Central memory CD4-positive, alpha-beta T cell (primary cell): ENCODE measurements around the gene CD79A.
"Not testable (repeated sequence)": the region's sequence is repeated elsewhere in the genome, so short reads cannot be mapped to it uniquely, and the experiment has no call there.

Source experiments
- DNase-seq: peaks from one replicate; pipeline ENCODE4 v3.0.0; 2022

The CD79A gene

DNA sequence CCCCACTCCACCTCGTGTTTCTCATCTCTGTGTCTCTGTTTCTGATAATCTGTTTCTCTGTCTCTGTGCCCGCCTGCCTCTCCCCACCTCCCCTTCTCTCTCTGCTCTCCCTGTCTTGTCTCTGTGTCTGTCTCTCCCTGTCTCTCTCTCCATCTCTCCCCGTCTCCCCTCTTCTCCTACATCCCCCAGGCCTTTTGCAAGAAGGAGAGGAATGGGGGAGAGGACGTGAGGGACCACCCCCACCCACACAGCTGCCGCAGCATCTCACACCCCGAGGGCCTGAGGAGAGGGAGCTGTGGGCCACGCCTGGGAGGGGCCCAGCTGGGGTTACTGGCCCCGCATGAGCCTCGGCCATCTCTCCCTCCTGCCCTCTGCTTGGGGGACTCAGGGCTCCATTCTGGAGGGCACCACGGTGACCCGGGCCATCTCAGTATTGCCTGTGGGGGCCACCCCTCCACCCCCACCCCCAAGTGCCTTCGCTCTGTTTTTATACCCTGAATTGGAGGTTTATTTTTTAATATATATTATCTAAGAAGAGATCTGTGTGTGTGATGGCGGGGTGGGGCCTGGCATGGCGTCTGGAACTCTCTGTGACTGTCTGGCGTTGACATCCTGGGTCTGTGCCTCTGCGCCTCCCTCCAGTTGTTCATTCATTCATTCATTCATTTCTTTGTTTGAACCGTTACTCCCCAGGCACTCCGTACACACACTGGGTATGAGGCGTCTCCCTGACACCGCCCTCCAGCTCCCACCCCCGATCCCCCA is 30.0 kb downstream of the CD79A start:
- DNase-seq, result no peak

GRCh38 chr19:41907994-41908615 is 31.0 kb downstream of the CD79A start:
- no peak for DNase-seq

DNA sequence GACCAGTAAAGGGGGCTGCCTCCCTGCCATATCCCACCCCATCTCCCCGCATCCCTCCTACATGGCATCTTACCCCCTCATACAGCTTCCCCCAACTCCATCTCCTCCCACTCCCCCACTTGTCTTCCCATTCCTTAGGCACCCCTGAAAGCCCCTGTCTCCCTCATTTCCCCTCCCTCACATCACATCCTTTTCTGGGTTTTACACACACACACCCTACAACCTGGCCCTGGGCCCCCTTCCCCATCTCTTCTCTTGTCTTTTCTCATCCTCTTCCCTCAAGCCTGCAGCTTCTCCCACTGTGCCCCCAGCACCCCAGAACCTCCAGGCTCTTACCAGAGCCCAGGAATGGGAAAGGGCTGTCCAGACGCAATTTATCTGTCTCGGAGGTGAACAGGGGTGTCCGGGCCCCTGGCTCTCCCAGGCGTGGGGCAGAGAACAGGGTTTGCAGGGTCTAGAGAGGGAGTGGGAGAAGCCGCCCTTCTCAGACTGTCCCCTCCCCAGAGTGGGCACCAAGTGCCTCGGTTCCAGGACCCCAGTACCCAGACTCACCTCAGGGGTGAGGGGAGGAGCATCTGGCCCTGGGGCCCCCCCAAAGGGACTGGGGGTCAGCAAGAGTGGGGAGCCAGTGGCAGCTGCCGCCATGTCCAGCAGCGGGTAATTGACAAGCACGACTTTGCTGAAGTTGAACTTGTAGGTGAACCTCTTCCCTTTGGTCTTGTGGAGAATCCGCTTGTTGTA is 31.8 kb downstream of the CD79A start:
- DNase-seq, result no peak

GRCh38 chr19:41909706-41910105 is 32.6 kb downstream of the CD79A start:
- no peak for DNase-seq

GRCh38 chr19:41910240-41910991 is 33.3 kb downstream of the CD79A start:
- no peak for DNase-seq

DNA sequence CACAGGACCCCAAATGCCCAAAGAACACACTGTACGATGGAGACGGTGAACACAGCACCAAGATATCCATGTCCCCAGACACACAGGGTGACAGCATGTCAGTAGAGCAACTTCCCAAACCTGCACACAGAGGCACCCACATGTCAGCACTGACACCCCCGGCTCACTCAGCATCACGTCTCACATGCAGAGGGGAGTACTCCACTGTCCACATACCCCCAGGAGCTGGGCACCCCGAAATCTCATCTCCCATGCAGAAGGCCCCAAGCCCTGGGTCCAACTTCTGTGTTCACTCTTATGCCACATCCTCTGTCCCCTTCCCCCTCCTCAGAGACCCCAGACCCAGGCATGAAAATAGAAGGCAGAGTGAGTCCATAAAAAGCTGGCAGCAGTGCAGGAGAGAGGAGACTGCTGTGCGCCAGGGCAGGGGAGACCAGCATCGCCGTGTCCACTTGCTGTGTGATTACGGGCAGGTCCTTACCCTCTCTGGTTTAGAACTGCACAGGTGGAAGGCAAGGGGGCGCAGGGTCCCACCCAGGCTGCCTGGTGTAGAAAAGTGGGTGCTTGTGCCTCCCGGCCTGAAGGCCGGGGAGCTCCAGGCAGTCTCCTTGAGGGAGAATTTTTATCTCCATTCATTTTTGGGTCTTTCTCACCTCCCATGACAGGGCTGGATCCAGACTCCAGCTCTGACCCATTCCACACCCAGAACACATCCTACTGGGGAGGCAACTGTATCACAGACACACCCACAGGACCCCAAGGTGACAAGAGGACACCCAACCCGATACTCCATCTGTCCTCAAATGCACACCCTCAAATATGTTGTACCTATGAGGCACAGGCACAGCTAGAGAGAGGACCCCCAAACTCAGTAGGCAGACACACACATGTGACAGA is 34.2 kb downstream of the CD79A start:
- DNase-seq, result no peak

DNA sequence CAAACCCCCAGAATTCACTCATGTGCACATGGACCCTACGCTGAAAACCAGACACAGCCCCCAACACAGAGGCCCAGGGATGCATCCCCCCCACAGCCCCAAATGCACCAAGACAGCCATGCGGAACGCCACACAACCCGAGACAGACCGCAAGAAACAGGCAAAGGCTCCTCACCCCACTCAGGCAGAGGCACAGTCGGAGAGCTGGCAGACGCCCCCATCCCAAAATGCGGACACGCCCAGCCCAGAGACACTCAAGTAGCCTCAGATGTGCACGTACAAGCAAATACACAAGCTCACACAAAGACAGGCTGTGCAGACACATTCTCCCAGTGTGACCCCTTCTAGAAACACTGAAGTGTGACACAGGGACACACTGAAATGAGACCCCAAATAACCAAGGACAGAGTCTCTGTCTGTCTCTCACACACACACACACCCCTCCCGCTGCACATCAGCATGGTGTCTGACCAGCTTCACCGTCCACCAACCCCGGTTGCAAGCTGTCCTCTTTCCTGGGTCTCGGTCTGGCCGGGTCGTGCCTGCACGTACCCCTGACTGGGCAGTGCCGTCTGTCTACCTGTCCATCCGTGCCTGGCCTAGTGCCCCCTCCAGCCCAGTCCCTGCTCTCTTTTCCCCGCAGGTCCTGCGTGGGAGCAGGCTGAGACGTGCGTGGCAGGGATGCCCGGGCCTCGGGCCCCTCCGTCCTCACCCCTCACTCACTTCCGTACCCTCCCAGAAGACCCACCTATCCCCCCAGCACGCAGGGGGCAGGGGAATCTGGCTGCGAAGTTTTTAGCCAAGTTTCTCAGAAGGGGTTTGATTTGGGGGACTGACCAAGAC is 35.0 kb downstream of the CD79A start:
- DNase-seq, result no peak

- no peak for DNase-seq
Measured at GRCh38 chr19:41912899-41913537, 35.9 kb downstream of the CD79A start.

DNA sequence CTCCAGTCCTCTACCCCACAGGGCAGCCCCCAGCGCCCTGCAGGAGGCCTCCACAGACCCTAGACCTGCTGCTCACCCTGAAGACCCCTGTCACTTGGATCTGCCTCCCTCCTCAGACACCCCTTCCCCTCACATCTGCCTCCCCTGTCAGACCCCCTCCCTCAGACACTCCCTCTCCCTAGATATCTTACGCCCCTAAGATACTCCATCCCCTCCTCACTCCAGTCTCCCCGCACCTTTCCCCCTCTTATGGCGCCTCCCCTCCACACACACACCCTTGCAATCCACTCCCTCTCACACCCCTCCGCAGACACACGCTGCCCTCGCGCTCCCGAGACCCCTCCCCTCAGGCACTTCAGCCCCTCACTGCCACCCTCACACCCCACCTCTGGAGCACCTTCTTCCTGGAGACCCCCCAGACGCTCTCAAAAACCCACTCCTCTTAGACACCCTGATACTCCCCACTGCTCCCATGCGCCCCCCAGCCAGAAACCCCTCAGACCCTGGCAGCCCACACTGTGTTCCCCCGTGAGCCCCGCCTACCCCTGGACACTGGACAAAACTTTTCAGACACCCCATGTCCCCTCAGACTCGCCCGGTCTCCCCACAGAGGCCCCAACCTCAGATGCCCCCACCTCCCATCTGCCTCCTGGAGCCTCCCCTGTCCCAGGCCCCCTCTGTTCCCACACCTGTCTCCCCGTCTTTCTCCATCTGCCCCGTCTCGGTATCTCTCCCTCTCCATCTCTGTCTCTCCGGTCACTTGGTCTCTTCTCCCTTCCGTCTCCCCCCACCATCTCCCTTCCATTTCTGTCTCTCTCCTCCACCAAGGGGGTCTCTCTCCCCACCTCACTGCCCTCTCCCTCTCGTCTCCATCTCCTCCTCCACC is 36.7 kb downstream of the CD79A start:
- no peak for DNase-seq

GRCh38 chr19:41914424-41914834 is 37.4 kb downstream of the CD79A start:
- DNase-seq, result not testable (repeated sequence)

GRCh38 chr19:41915021-41915775 is 38.1 kb downstream of the CD79A start:
- DNase-seq, result no peak

GRCh38 chr19:41915776-41916414 is 38.8 kb downstream of the CD79A start:
- no peak for DNase-seq

GRCh38 chr19:41917676-41918075 is 40.6 kb downstream of the CD79A start:
- no peak for DNase-seq

DNA sequence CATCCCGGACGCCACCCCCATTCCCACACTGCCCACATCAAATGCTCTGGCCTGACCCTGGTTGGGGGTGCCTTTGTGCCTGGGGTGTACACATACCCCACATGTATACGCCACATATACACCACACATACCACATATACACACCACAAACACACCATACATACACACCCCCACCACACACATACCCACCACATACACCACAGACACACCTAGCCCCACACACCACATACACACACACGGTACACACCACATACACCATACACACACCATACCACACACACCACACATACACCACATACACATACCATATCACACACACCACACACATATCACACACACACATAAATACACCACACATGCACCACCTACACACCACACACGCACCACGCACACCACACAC is 41.0 kb downstream of the CD79A start:
- DNase-seq, result no peak

DNA sequence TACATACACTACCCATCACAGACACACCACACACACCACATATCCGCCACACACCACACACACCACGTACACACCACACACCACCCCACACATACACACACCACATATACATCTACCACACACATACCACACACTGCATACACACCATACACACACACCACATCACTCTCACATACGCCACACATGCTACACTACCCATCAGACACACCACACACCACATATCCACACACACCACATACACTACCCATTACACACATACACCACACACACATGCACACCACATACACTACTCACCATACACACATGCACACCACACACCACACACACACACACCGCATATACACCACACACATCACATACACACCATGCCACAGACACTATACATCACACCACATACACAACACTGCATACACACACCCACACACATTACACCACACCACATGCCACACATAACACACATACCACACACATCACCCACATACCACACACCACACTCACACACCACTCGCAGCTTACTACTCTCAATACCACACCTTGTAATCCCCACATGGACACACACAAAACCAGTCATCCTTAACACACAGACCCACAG is 41.7 kb downstream of the CD79A start:
- DNase-seq, result no peak

- no peak for DNase-seq
Measured at GRCh38 chr19:41919948-41920712, 43.1 kb downstream of the CD79A start.
